Activated T-helper 9 cell treated with anti-CD3 and anti-CD28 coated beads, Interleukin-2, amount 50 U/mL, for 16 hours (primary cell): ENCODE data around the gene OMP.
A peak's percentile ranks its signal among the peaks of the same experiment; 100 is the strongest.
"Not testable (repeated sequence)": the region's sequence is repeated elsewhere in the genome, so short reads cannot be mapped to it uniquely, and the experiment has no call there.

Experiments
- DNase-seq: peaks from one replicate; pipeline ENCODE4 v3.0.0-alpha.2; 2020; ENCODE audit warnings: low read depth

OMP gene

GRCh38 chr11:77086521-77087472, 15.8 kb upstream of the OMP start:
- no peak for DNase-seq

- DNase-seq, result no peak
These were observed 14.9 kb upstream of the OMP start for GRCh38 chr11:77087723-77088225.

GRCh38 chr11:77088236-77089003, 14.2 kb upstream of the OMP start:
- no peak for DNase-seq

- no peak for DNase-seq
These were observed 13.6 kb upstream of the OMP start for GRCh38 chr11:77089004-77089545.

- DNase-seq, result no peak
These were observed 12.6 kb upstream of the OMP start for GRCh38 chr11:77090046-77090372.

GRCh38 chr11:77090373-77091111, 12.1 kb upstream of the OMP start:
- DNase-seq, result no peak

- DNase-seq, result peak; percentile 54
These were observed 11.3 kb upstream of the OMP start for GRCh38 chr11:77091146-77091940.

- DNase-seq, result no peak
These were observed 10.3 kb upstream of the OMP start for GRCh38 chr11:77092382-77092781.

GRCh38 chr11:77093056-77093891, 9.4 kb upstream of the OMP start:
- no peak for DNase-seq

- DNase-seq, result no peak
These were observed 8.4 kb upstream of the OMP start for GRCh38 chr11:77093987-77094840.

GRCh38 chr11:77094841-77095365, 7.7 kb upstream of the OMP start:
- no peak for DNase-seq

GRCh38 chr11:77095551-77096490, 6.8 kb upstream of the OMP start:
- DNase-seq, result no peak

GRCh38 chr11:77096591-77097019, 6.0 kb upstream of the OMP start:
- DNase-seq, result no peak

- not testable (repeated sequence) for DNase-seq
These were observed 5.5 kb upstream of the OMP start for GRCh38 chr11:77097180-77097579.

GRCh38 chr11:77100166-77101042, 2.2 kb upstream of the OMP start:
- DNase-seq, result no peak

GRCh38 chr11:77101043-77101537, 1.6 kb upstream of the OMP start:
- no peak for DNase-seq

- DNase-seq, result no peak
These were observed 679 bp downstream of the OMP start for GRCh38 chr11:77103319-77103718.
